ENCODE measurements around the gene ZNF844. TPM values are rescaled to one million over a fixed set of nuclear protein-coding genes. Genes with fewer than 3 reads are reported as not detected.

ZNF844 gene
- total and polyA plus RNA-seq, 2 of the 8 experiments (the other 6 are each of a cell fraction or from before 2014, with no cell fraction given): 3.1 to 9.8 TPM

DNA sequence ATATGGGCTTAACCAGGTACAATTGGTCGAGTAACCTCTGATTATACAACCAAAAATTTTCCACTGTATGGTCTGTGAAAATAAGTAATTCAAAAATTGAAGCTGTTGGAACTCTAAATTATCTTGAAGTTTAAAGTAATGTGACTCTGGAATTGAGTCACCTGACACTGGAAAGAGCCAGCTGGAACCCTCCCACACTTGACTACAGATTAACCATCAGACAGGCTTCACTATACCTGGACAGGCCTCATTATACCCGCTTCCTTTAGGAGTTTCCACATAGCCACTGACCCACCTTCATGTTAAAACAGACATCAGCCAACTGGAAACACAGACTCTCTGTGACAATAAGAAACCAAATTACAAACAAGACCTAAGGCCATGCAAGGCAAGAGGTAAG, 30.3 kb upstream of the ZNF844 start:
- H4K5ac ChIP-seq (ENCODE audit: insufficient read length, low read depth, low read length): no peak overlapping the region
- H3K79me1 ChIP-seq (ENCODE audit: low read depth, low read length): no peaks in the 10 kb centered on the region
- no peak for DNase-seq (ENCODE audit: low read depth in 1 of 2, low spot score in 2 of 2)
- peaks cover 6% of the 10 kb centered on the region for H3K23me2 ChIP-seq (ENCODE audit: low read depth, low read length)
- peaks cover 0 to 4% (median 2%) of the 10 kb centered on the region in 4 experiments; a peak in 3 of 7 replicates for H3K4me1 ChIP-seq (replicated peaks in 1 of 4; ENCODE audit: control insufficient read depth in 3 of 4, insufficient read depth in 4 of 4, low read length in 3 of 4)
- H3K4ac ChIP-seq (replicated peaks; ENCODE audit: insufficient read length, low read depth, low read length): no peak overlapping the region
- H2BK120ac ChIP-seq (replicated peaks; ENCODE audit: low read depth, low read length): no peak overlapping the region
- no peaks in the 10 kb centered on the region for H3K79me2 ChIP-seq (ENCODE audit: control insufficient read depth in 1 of 2, insufficient read depth in 2 of 2, low read length in 2 of 2)
- POLR2A ChIA-PET (ENCODE audit: partially characterized antibody): interaction anchor here (0.7 to 3.9 kb wide), 12 partner anchors 9 to 147 kb away, joined by 3 to 58 read pairs (median 4); partner anchors contain the start of genes ZNF625, ZNF69, ZNF700 and ZNF878
- no peak overlapping the region for H2BK20ac ChIP-seq (ENCODE audit: low read length)
- peaks cover 0 to 1% (median 0%) of the 10 kb centered on the region in 4 experiments; a peak in 1 of 8 replicates for H3K36me3 ChIP-seq (ENCODE audit: control insufficient read depth in 2 of 4, insufficient read depth in 4 of 4, low read length in 3 of 4)
- no peak overlapping the region for H2BK15ac ChIP-seq (ENCODE audit: low read length)
- H2BK5ac ChIP-seq (ENCODE audit: low read depth, low read length): no peak overlapping the region
- no peaks in the 10 kb centered on the region; a peak in 2 of 4 replicates for H3K9me3 ChIP-seq (ENCODE audit: insufficient read depth in 2 of 2, low read depth in 1 of 2, low read length in 1 of 2)
- H3K27ac ChIP-seq (ENCODE audit: low read depth, low read length): no peak overlapping the region
- H3K9ac ChIP-seq (replicated peaks in 1 of 4; ENCODE audit: extremely low read depth in 1 of 4, low read depth in 3 of 4, low read length in 3 of 4): no peak overlapping the region; a peak in 1 of 7 replicates
- peaks cover 0 to 7% (median 2%) of the 10 kb centered on the region in 4 experiments; a peak in 3 of 7 replicates for H3K27me3 ChIP-seq (replicated peaks in 1 of 4; ENCODE audit: control insufficient read depth in 3 of 4, extremely low read depth in 1 of 4, insufficient read depth in 3 of 4, low read length in 3 of 4)
- CTCF ChIA-PET (ENCODE audit: partially characterized antibody): interaction anchor here (0.8 to 3.8 kb wide), 5 partner anchors 18 to 111 kb away, joined by 3 to 14 read pairs (median 5); partner anchors contain the start of gene ZNF878
- H3K18ac ChIP-seq (ENCODE audit: extremely low read depth, low read length): no peak overlapping the region
- no peak for FAIRE-seq
- no peak overlapping the region for H4K8ac ChIP-seq (ENCODE audit: extremely low read depth, insufficient read depth, low read length)
- H3K56ac ChIP-seq (replicated peaks; ENCODE audit: insufficient read length, low read depth, low read length): no peak overlapping the region
- TF ChIP-seq BACH1 (IDR thresholded peaks at IDR 0.05; ENCODE audit: low read length): no peak
- no peak for TF ChIP-seq CEBPB (IDR thresholded peaks at IDR 0.05; ENCODE audit: low read depth, low read length)
- TF ChIP-seq BCL11A (IDR thresholded peaks at IDR 0.05; ENCODE audit: low read depth in 2 of 2, low read length in 2 of 2): no peak
- no peak for TF ChIP-seq HDAC6 (IDR thresholded peaks at IDR 0.05; ENCODE audit: low read depth, low read length)
- TF ChIP-seq RFX5 (IDR thresholded peaks at IDR 0.05; ENCODE audit: borderline replicate concordance, low read depth, low read length): no peak
- no peak for TF ChIP-seq POLR2A (IDR thresholded peaks at IDR 0.05; ENCODE audit: control extremely low read depth in 1 of 2, low read depth in 2 of 2, low read length in 2 of 2)
- H3K14ac ChIP-seq (ENCODE audit: insufficient read length): no peak overlapping the region
- WGBS, 2 experiments (ENCODE audit: extremely low coverage in 1 of 2, insufficient coverage in 1 of 2, insufficient read length in 1 of 2, insufficient replicate concordance in 2 of 2, low coverage in 1 of 2, low lambda C conversion rate in 2 of 2, missing lambda C conversion rate in 1 of 2): 86% methylated on average over 2 of the region's 2 CpGs; no CpG with 5 or more reads in 1 of the 2 experiments
- H3K4me2 ChIP-seq (ENCODE audit: insufficient read depth in 1 of 2, low read depth in 2 of 2, low read length in 2 of 2): peak overlapping the region; percentile 77 to 90; a peak in 2 of 4 replicates
- H4K20me1 ChIP-seq (replicated peaks in 1 of 2; ENCODE audit: control insufficient read depth in 1 of 2, insufficient read depth in 2 of 2, low read length in 2 of 2): no peaks in the 10 kb centered on the region
- no peak overlapping the region for H2BK12ac ChIP-seq (ENCODE audit: low read depth, low read length)
- H3K23ac ChIP-seq (ENCODE audit: insufficient read length): no peak overlapping the region
- no peak overlapping the region for H2AFZ ChIP-seq (ENCODE audit: low read length)
- no peak overlapping the region for H4K91ac ChIP-seq (replicated peaks; ENCODE audit: insufficient read length, low read length)
- H2AK5ac ChIP-seq (ENCODE audit: low read depth, low read length): no peak overlapping the region
- peak overlapping the region in 1 of 4 experiments; percentile 80; a peak in 2 of 8 replicates for H3K4me3 ChIP-seq (ENCODE audit: extremely low read depth in 1 of 4, insufficient read depth in 2 of 4, low read depth in 3 of 4, low read length in 4 of 4)

Measured in H1 (cell line).